ENCODE results near the gene CNTNAP2. TPM values are rescaled to one million over a fixed set of nuclear protein-coding genes. Genes with fewer than 3 reads are reported as not detected.

Gene CNTNAP2
- total and polyA plus RNA-seq, 2 of the 13 experiments (the other 11 are each of a cell fraction or from before 2014, with no cell fraction given): 0.40 to 0.42 TPM

DNA sequence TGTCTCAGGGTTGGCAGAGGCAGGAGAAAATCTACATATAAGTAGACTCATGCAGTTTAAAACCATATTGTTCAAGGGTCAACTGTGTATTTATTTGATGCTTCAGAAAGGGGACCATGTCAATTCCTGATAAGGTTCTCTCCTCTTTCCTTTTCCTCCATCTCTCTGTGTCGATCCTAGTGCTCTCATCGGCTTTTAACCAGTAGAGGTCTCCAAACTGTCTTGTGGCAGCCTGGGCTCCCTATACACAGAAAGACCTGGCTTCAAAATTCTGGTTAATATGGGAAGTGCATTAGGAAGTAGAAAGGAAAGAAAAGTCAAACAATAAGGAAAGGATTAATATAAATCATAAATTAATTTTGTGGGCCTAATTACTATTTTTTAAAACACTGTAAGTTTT lies 2169.5 kb downstream of the CNTNAP2 start (continued):
- TF ChIP-seq, protein P1, sequence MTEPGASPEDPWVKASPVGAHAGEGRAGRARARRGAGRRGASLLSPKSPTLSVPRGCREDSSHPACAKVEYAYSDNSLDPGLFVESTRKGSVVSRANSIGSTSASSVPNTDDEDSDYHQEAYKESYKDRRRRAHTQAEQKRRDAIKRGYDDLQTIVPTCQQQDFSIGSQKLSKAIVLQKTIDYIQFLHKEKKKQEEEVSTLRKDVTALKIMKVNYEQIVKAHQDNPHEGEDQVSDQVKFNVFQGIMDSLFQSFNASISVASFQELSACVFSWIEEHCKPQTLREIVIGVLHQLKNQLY (CRISPR knock-in tag; IDR thresholded peaks at IDR 0.05): no peak
- TF ChIP-seq KDM4B (CRISPR knock-in tag; IDR thresholded peaks at IDR 0.05) (no peak), ZNF124 (CRISPR knock-in tag; IDR thresholded peaks at IDR 0.05) (no peak), ZBTB20 (CRISPR knock-in tag; IDR thresholded peaks at IDR 0.05; ENCODE audit: borderline replicate concordance, low read depth) (no peak), RFX3 (CRISPR knock-in tag; IDR thresholded peaks at IDR 0.05) (no peak), CCDC6 (CRISPR knock-in tag; IDR thresholded peaks at IDR 0.05) (no peak), CEBPG (CRISPR knock-in tag; IDR thresholded peaks at IDR 0.05) (no peak), ZNF746 (CRISPR knock-in tag; IDR thresholded peaks at IDR 0.05) (no peak), KDM6A (CRISPR knock-in tag; IDR thresholded peaks at IDR 0.05; ENCODE audit: low read depth) (no peak), RXRB (CRISPR knock-in tag; IDR thresholded peaks at IDR 0.05; ENCODE audit: borderline replicate concordance) (no peak), SP4 (CRISPR knock-in tag; IDR thresholded peaks at IDR 0.05) (no peak), NBN (conservative IDR thresholded peaks at IDR 0.05) (no peak), TCF7 (IDR thresholded peaks at IDR 0.05; ENCODE audit: low read depth) (no peak), HOXA9 (CRISPR knock-in tag; IDR thresholded peaks at IDR 0.05; ENCODE audit: borderline replicate concordance) (no peak), HOXA7 (CRISPR knock-in tag; IDR thresholded peaks at IDR 0.05) (no peak), SMYD3 (CRISPR knock-in tag; IDR thresholded peaks at IDR 0.05) (no peak), IKZF1 (IDR thresholded peaks at IDR 0.05) (no peak), SP2 (CRISPR knock-in tag; IDR thresholded peaks at IDR 0.05) (no peak)
- TF ChIP-seq, protein P2, sequence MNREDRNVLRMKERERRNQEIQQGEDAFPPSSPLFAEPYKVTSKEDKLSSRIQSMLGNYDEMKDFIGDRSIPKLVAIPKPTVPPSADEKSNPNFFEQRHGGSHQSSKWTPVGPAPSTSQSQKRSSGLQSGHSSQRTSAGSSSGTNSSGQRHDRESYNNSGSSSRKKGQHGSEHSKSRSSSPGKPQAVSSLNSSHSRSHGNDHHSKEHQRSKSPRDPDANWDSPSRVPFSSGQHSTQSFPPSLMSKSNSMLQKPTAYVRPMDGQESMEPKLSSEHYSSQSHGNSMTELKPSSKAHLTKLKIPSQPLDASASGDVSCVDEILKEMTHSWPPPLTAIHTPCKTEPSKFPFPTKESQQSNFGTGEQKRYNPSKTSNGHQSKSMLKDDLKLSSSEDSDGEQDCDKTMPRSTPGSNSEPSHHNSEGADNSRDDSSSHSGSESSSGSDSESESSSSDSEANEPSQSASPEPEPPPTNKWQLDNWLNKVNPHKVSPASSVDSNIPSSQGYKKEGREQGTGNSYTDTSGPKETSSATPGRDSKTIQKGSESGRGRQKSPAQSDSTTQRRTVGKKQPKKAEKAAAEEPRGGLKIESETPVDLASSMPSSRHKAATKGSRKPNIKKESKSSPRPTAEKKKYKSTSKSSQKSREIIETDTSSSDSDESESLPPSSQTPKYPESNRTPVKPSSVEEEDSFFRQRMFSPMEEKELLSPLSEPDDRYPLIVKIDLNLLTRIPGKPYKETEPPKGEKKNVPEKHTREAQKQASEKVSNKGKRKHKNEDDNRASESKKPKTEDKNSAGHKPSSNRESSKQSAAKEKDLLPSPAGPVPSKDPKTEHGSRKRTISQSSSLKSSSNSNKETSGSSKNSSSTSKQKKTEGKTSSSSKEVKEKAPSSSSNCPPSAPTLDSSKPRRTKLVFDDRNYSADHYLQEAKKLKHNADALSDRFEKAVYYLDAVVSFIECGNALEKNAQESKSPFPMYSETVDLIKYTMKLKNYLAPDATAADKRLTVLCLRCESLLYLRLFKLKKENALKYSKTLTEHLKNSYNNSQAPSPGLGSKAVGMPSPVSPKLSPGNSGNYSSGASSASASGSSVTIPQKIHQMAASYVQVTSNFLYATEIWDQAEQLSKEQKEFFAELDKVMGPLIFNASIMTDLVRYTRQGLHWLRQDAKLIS (CRISPR knock-in tag; IDR thresholded peaks at IDR 0.05): no peak
- TF ChIP-seq, protein P3, sequence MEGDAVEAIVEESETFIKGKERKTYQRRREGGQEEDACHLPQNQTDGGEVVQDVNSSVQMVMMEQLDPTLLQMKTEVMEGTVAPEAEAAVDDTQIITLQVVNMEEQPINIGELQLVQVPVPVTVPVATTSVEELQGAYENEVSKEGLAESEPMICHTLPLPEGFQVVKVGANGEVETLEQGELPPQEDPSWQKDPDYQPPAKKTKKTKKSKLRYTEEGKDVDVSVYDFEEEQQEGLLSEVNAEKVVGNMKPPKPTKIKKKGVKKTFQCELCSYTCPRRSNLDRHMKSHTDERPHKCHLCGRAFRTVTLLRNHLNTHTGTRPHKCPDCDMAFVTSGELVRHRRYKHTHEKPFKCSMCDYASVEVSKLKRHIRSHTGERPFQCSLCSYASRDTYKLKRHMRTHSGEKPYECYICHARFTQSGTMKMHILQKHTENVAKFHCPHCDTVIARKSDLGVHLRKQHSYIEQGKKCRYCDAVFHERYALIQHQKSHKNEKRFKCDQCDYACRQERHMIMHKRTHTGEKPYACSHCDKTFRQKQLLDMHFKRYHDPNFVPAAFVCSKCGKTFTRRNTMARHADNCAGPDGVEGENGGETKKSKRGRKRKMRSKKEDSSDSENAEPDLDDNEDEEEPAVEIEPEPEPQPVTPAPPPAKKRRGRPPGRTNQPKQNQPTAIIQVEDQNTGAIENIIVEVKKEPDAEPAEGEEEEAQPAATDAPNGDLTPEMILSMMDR (CRISPR knock-in tag; IDR thresholded peaks at IDR 0.05): peak; percentile 76
- TF ChIP-seq, protein P4, sequence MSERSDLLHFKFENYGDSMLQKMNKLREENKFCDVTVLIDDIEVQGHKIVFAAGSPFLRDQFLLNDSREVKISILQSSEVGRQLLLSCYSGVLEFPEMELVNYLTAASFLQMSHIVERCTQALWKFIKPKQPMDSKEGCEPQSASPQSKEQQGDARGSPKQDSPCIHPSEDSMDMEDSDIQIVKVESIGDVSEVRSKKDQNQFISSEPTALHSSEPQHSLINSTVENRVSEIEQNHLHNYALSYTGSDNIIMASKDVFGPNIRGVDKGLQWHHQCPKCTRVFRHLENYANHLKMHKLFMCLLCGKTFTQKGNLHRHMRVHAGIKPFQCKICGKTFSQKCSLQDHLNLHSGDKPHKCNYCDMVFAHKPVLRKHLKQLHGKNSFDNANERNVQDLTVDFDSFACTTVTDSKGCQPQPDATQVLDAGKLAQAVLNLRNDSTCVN (CRISPR knock-in tag; IDR thresholded peaks at IDR 0.05; ENCODE audit: borderline replicate concordance): no peak
